ENCODE results near the gene PLA2G6. TPM values are rescaled to one million over a fixed set of nuclear protein-coding genes. Genes with fewer than 3 reads are reported as not detected.

PLA2G6 gene
- total RNA-seq, 2 experiments from 2014 or later: 48.8 to 50.2 TPM

GRCh38 chr22:38067028-38067415 is 114.6 kb downstream of the PLA2G6 start:
- Mint-ChIP-seq H3K9me3 (no peaks in the 10 kb centered on the region), H3K4me1 (ENCODE audit: low read depth) (no peaks in the 10 kb centered on the region), H3K27me3 (no peaks in the 10 kb centered on the region), H3K27ac (no peak overlapping the region), H3K4me3 (no peak overlapping the region), H3K36me3 (ENCODE audit: low read depth) (peaks cover 71% of the 10 kb centered on the region)
- Histone ChIP-seq H3K4me1 (ENCODE audit: insufficient read depth, low read length) (no peaks in the 10 kb centered on the region), H3K27ac (ENCODE audit: low read depth in 1 of 2, low read length in 2 of 2) (no peak overlapping the region), H3K27me3 (ENCODE audit: control insufficient read depth in 1 of 2, insufficient read depth in 2 of 2, low read length in 2 of 2) (no peaks in the 10 kb centered on the region), H3K36me3 (ENCODE audit: insufficient read depth, low read length) (peaks cover 54% of the 10 kb centered on the region), H3K4me3 (ENCODE audit: low read length) (no peak overlapping the region), H3K9me3 (ENCODE audit: control insufficient read depth in 1 of 2, insufficient read depth in 1 of 2, low read length in 2 of 2) (no peaks in the 10 kb centered on the region)
- TF ChIP-seq CTCF (IDR thresholded peaks at IDR 0.05): no peak
- POLR2A ChIA-PET: no interaction called here
- ATAC-seq (ENCODE audit: poor library complexity) (no peak), DNase-seq (no peak)
- intact Hi-C loops (cut with DNase I, micrococcal nuclease): no loop called here
- CTCF ChIA-PET: no interaction called here

- H3K27me3 ChIP-seq (ENCODE audit: control insufficient read depth in 1 of 2, insufficient read depth in 2 of 2, low read length in 2 of 2): no peaks in the 10 kb centered on the region
- POLR2A ChIA-PET: no interaction called here
- no peak for TF ChIP-seq CTCF (IDR thresholded peaks at IDR 0.05)
- H3K9me3 ChIP-seq (ENCODE audit: control insufficient read depth in 1 of 2, insufficient read depth in 1 of 2, low read length in 2 of 2): no peaks in the 10 kb centered on the region
- no peak overlapping the region for H3K4me3 ChIP-seq (ENCODE audit: low read length)
- no peak overlapping the region for H3K27ac Mint-ChIP-seq
- DNase-seq (no peak), ATAC-seq (ENCODE audit: poor library complexity) (no peak)
- no peak overlapping the region for H3K27ac ChIP-seq (ENCODE audit: low read depth in 1 of 2, low read length in 2 of 2)
- CTCF ChIA-PET: no interaction called here
- no peaks in the 10 kb centered on the region for H3K9me3 Mint-ChIP-seq
- no peaks in the 10 kb centered on the region for H3K27me3 Mint-ChIP-seq
- intact Hi-C loops (cut with DNase I, micrococcal nuclease): no loop called here
- H3K4me1 Mint-ChIP-seq (ENCODE audit: low read depth): no peaks in the 10 kb centered on the region
- H3K36me3 ChIP-seq (ENCODE audit: insufficient read depth, low read length): peaks cover 50% of the 10 kb centered on the region
- peaks cover 76% of the 10 kb centered on the region for H3K36me3 Mint-ChIP-seq (ENCODE audit: low read depth)
- H3K4me1 ChIP-seq (ENCODE audit: insufficient read depth, low read length): no peaks in the 10 kb centered on the region
- H3K4me3 Mint-ChIP-seq: no peak overlapping the region
Observed at GRCh38 chr22:38066381-38067027, 115.1 kb downstream of the PLA2G6 start.

- CTCF ChIA-PET: interaction anchor here (1.2 kb wide), 1 partner anchor 13 kb away, joined by 3 read pairs; no protein-coding TSS in a partner anchor
- no peaks in the 10 kb centered on the region for H3K27me3 ChIP-seq (ENCODE audit: control insufficient read depth in 1 of 2, insufficient read depth in 2 of 2, low read length in 2 of 2)
- Mint-ChIP-seq H3K4me3 (no peak overlapping the region), H3K36me3 (ENCODE audit: low read depth) (peaks cover 69% of the 10 kb centered on the region), H3K4me1 (ENCODE audit: low read depth) (no peaks in the 10 kb centered on the region), H3K9me3 (no peaks in the 10 kb centered on the region), H3K27ac (no peak overlapping the region), H3K27me3 (no peaks in the 10 kb centered on the region)
- intact Hi-C loops (cut with DNase I, micrococcal nuclease): no loop called here
- H3K36me3 ChIP-seq (ENCODE audit: insufficient read depth, low read length): peaks cover 45% of the 10 kb centered on the region
- H3K4me1 ChIP-seq (ENCODE audit: insufficient read depth, low read length): no peaks in the 10 kb centered on the region
- POLR2A ChIA-PET: no interaction called here
- DNase-seq: no peak
- no peaks in the 10 kb centered on the region for H3K9me3 ChIP-seq (ENCODE audit: control insufficient read depth in 1 of 2, insufficient read depth in 1 of 2, low read length in 2 of 2)
- TF ChIP-seq CTCF (IDR thresholded peaks at IDR 0.05): no peak
- no peak overlapping the region for H3K27ac ChIP-seq (ENCODE audit: low read depth in 1 of 2, low read length in 2 of 2)
- no peak overlapping the region for H3K4me3 ChIP-seq (ENCODE audit: low read length)
- ATAC-seq (ENCODE audit: poor library complexity): no peak
Observed at GRCh38 chr22:38065539-38065938, 116.1 kb downstream of the PLA2G6 start.

All from CD4-positive, alpha-beta T cell (primary cell).